HCT116 (cell line): ENCODE measurements around the gene GPN3. TPM values are rescaled to one million over a fixed set of nuclear protein-coding genes. Genes with fewer than 3 reads are reported as not detected.

ENCODE experiments used
- ATAC-seq: fragments of 200-7000 bp; cut with Tn5 transposase; 2 replicates; pipeline ENCODE4 v1.9.1; 2020; ENCODE audit warnings: mild to moderate bottlenecking, moderate library complexity
- BruUV-seq: library from RNA; stranded (reverse); fragments of 400-500 nt; replicated peaks from 2 replicates; lab custom pipeline; 2021; lab: Mats Ljungman, UMichigan
- CTCF ChIA-PET: fragments of 300-600 bp; sonication (Branson Sonifier 250); formaldehyde crosslinking; loops from one replicate; lab custom pipeline; 2021; ENCODE audit warnings: antibody characterized with exemption; lab: Charles Lee
- POLR2A ChIA-PET: fragments of 300-600, 350-600 bp; sonication (Branson Sonifier 250); formaldehyde crosslinking; loops from one replicate; lab custom pipeline; 2021; ENCODE audit warnings: antibody characterized with exemption; lab: Charles Lee
- RAD21 ChIA-PET, 2 experiments: fragments of 300-600 bp; sonication (Branson Sonifier 250); formaldehyde crosslinking; loops; one replicate each; lab custom pipeline; 2023; ENCODE audit warnings: low total read pairs in 2 of 2; ENCODE audit not compliant: uncharacterized antibody in 2 of 2, unreplicated experiment in 2 of 2, low non-redundant PET in 1 of 2; lab: Charles Lee
- DNase-seq: peaks from one replicate; pipeline ENCODE4 v3.0.0-alpha.2; 2010; ENCODE audit warnings: low read depth, low spot score
- H2AFZ ChIP-seq: fragments of 200-600 bp; shearing (Covaris generic), sonication (generic); 2 replicates; pipeline ENCODE4 v1.6.1; 2017; ENCODE audit warnings: low read depth, mixed run types, mixed read lengths, antibody characterized with exemption, low read length; ENCODE audit not compliant: poor library complexity, severe bottlenecking
- H3K27ac ChIP-seq: 2 replicates; pipeline ENCODE4 v1.5.1; 2012; ENCODE audit warnings: low read depth, low read length
- H3K27me3 ChIP-seq: fragments of 200-600 bp; sonication (generic); 2 replicates; pipeline ENCODE4 v1.6.1; 2016; ENCODE audit warnings: mixed run types, low read length, mixed read lengths; ENCODE audit not compliant: insufficient read depth
- H3K36me3 ChIP-seq, 2 experiments: fragments of 200-500 bp in 1 of 2; fragments of 200-600 bp in 1 of 2; sonication (Bioruptor generic) in 1 of 2; sonication (generic) in 1 of 2; 2 replicates each; pipeline versions ENCODE4 v1.5.1 to v1.6.1; 2014 to 2016; ENCODE audit warnings: low read length in 2 of 2, inconsistent platforms in 1 of 2, mixed read lengths in 1 of 2, mixed run types in 1 of 2; ENCODE audit not compliant: insufficient read depth in 2 of 2, control insufficient read depth in 1 of 2
- H3K4me1 ChIP-seq, 2 experiments: fragments of 200-600 bp in 1 of 2; sonication (generic) in 1 of 2; 2 replicates each; pipeline versions ENCODE4 v1.5.1 to v1.6.1; 2012 to 2017; ENCODE audit warnings: low read length in 2 of 2, inconsistent platforms in 1 of 2, mild to moderate bottlenecking in 1 of 2, mixed read lengths in 1 of 2, mixed run types in 1 of 2, moderate library complexity in 1 of 2; ENCODE audit not compliant: insufficient read depth in 2 of 2, control insufficient read depth in 1 of 2
- H3K4me2 ChIP-seq: fragments of 200-600 bp; sonication (generic); 2 replicates; pipeline ENCODE4 v1.6.1; 2017; ENCODE audit warnings: mixed run types, low read length, mixed read lengths
- H3K4me3 ChIP-seq, 2 experiments: fragments of 200-600 bp in 1 of 2; sonication (generic) in 1 of 2; replicated peaks in 1 of 2; 2 replicates each; pipeline ENCODE4 v1.5.1; 2011 to 2016; ENCODE audit warnings: low read length in 2 of 2, control low read depth in 1 of 2, low read depth in 1 of 2, mild to moderate bottlenecking in 1 of 2, mixed read lengths in 1 of 2, mixed run types in 1 of 2
- H3K79me2 ChIP-seq: fragments of 200-600 bp; sonication (generic); 2 replicates; pipeline ENCODE4 v1.6.1; 2017; ENCODE audit warnings: mild to moderate bottlenecking, mixed run types, low read length, moderate library complexity, mixed read lengths; ENCODE audit not compliant: insufficient read depth
- H3K9ac ChIP-seq: fragments of 200-600 bp; sonication (generic); 2 replicates; pipeline ENCODE4 v1.6.1; 2016; ENCODE audit warnings: low read length, mixed read lengths
- H3K9me2 ChIP-seq: fragments of 200-600 bp; sonication (generic), shearing (Covaris generic); 2 replicates; pipeline ENCODE4 v1.6.1; 2017; ENCODE audit warnings: mixed run types, mild to moderate bottlenecking, moderate library complexity; ENCODE audit not compliant: insufficient read depth
- H3K9me3 ChIP-seq, 2 experiments: fragments of 200-500 bp in 1 of 2; fragments of 200-600 bp in 1 of 2; sonication (Bioruptor generic) in 1 of 2; sonication (generic) in 1 of 2; 2 replicates each; pipeline ENCODE4 v1.6.1; 2014 to 2017; ENCODE audit warnings: low read length in 2 of 2, mixed read lengths in 2 of 2, inconsistent platforms in 1 of 2, low read depth in 1 of 2, mild to moderate bottlenecking in 1 of 2, mixed run types in 1 of 2, moderate library complexity in 1 of 2; ENCODE audit not compliant: control insufficient read depth in 1 of 2, insufficient read depth in 1 of 2
- H4K20me1 ChIP-seq: fragments of 200-600 bp; sonication (generic), shearing (Covaris generic); 2 replicates; pipeline ENCODE4 v1.6.1; 2017; ENCODE audit warnings: mixed run types, mild to moderate bottlenecking, moderate library complexity; ENCODE audit not compliant: insufficient read depth
- ATF3 ChIP-seq: IDR thresholded peaks from 2 replicates; pipeline ENCODE4 v1.6.1; 2012
- CEBPB ChIP-seq: IDR thresholded peaks from 2 replicates; pipeline ENCODE4 v1.6.1; 2012; ENCODE audit warnings: low read depth
- CTCF ChIP-seq, 3 experiments: fragments of 200-600 bp in 1 of 3; sonication (generic) in 1 of 3; IDR thresholded peaks in 2 of 3; conservative IDR thresholded peaks in 1 of 3; 2 replicates each; pipeline ENCODE4 v1.5.1; 2012 to 2017; ENCODE audit warnings: low read depth in 2 of 3, low read length in 2 of 3, antibody characterized with exemption in 1 of 3, borderline replicate concordance in 1 of 3, control low read depth in 1 of 3, mild to moderate bottlenecking in 1 of 3, mixed read lengths in 1 of 3, mixed run types in 1 of 3, moderate library complexity in 1 of 3; ENCODE audit not compliant: insufficient read depth in 1 of 3
- ELF1 ChIP-seq: IDR thresholded peaks from 2 replicates; pipeline ENCODE4 v1.6.1; 2012; ENCODE audit warnings: low read depth, borderline replicate concordance
- EZH2 ChIP-seq: fragments of 200-600 bp; sonication (generic); IDR thresholded peaks from 2 replicates; pipeline ENCODE4 v1.6.1; 2017; ENCODE audit warnings: antibody characterized with exemption, mixed run types
- EZH2phosphoT487 ChIP-seq: fragments of 200-600 bp; IDR thresholded peaks from 2 replicates; pipeline ENCODE4 v1.6.1; 2018; ENCODE audit warnings: antibody characterized with exemption, borderline replicate concordance
- FOSL1 ChIP-seq: IDR thresholded peaks from 2 replicates; pipeline ENCODE4 v1.6.1; 2012; ENCODE audit warnings: low read depth
- JUND ChIP-seq: IDR thresholded peaks from 2 replicates; pipeline ENCODE4 v1.6.1; 2012
- MAX ChIP-seq: IDR thresholded peaks from 2 replicates; pipeline ENCODE4 v1.6.1; 2012
- POLR2A ChIP-seq: IDR thresholded peaks from 2 replicates; pipeline ENCODE4 v1.7.0; 2011; ENCODE audit warnings: borderline replicate concordance; ENCODE audit not compliant: insufficient read depth, insufficient read length; ENCODE audit errors: extremely low read depth
- POLR2AphosphoS5 ChIP-seq: IDR thresholded peaks from 2 replicates; pipeline ENCODE4 v1.6.1; 2011; ENCODE audit warnings: mild to moderate bottlenecking, low read depth, low read length, moderate library complexity
- RAD21 ChIP-seq: IDR thresholded peaks from 2 replicates; pipeline ENCODE4 v1.6.1; 2012; ENCODE audit warnings: low read depth, mild to moderate bottlenecking
- REST ChIP-seq: IDR thresholded peaks from 2 replicates; pipeline ENCODE4 v1.6.1; 2012; ENCODE audit warnings: low read depth
- SIN3A ChIP-seq: IDR thresholded peaks from 2 replicates; pipeline ENCODE4 v1.6.1; 2012; ENCODE audit warnings: low read depth
- SP1 ChIP-seq: IDR thresholded peaks from 2 replicates; pipeline ENCODE4 v1.6.1; 2012; ENCODE audit warnings: low read depth
- SRF ChIP-seq: IDR thresholded peaks from 2 replicates; pipeline ENCODE4 v1.6.1; 2012; ENCODE audit warnings: low read depth
- TCF7L2 ChIP-seq: IDR thresholded peaks from 2 replicates; pipeline ENCODE4 v1.7.0; 2011; ENCODE audit warnings: borderline replicate concordance, inconsistent platforms; ENCODE audit not compliant: insufficient read depth, insufficient read length; ENCODE audit errors: extremely low read depth
- YY1 ChIP-seq: IDR thresholded peaks from 2 replicates; pipeline ENCODE4 v1.6.1; 2011; ENCODE audit warnings: low read length, low read depth, moderate library complexity, mild to moderate bottlenecking; ENCODE audit not compliant: insufficient replicate concordance; ENCODE audit errors: extremely low read depth
- ZBTB33 ChIP-seq: IDR thresholded peaks from 2 replicates; pipeline ENCODE4 v1.6.1; 2011; ENCODE audit warnings: mild to moderate bottlenecking, low read length, moderate library complexity; ENCODE audit not compliant: insufficient replicate concordance; ENCODE audit errors: extremely low read depth
- ZFX ChIP-seq: fragments of 450-650 bp; IDR thresholded peaks from 2 replicates; pipeline ENCODE4 v1.6.1; 2017
- intact Hi-C: fragments of 100-400 bp; cut with micrococcal nuclease; formaldehyde crosslinking; loops from 2 replicates; pipeline ENCODE4 v1.10.0; 2022
- total RNA-seq: library from RNA; stranded (reverse); gene quantifications from one replicate; pipeline ENCODE4 v1.2.1, GENCODE V29; 2021; ENCODE audit not compliant: unreplicated experiment

The GPN3 gene
- total RNA-seq, 1 experiment from 2014 or later = 46.2 TPM

- H3K27me3 ChIP-seq = no peaks in the 10 kb centered on the region
- peaks cover 36% of the 10 kb centered on the region for H3K79me2 ChIP-seq
- H3K4me3 ChIP-seq = no peak overlapping the region
- no peaks in the 10 kb centered on the region for H4K20me1 ChIP-seq
- no peaks in the 10 kb centered on the region for H3K9me3 ChIP-seq
- no peak overlapping the region for H3K4me2 ChIP-seq
- H2AFZ ChIP-seq = no peak overlapping the region
- intact Hi-C loops = no loop called here
- CTCF ChIA-PET = no interaction called here
- peaks cover 12 to 25% of the 10 kb centered on the region in 2 experiments for H3K4me1 ChIP-seq
- BruUV-seq = no TSS peak
- RAD21 ChIA-PET = no interaction called here
- TF ChIP-seq RAD21 = no peak
- TF ChIP-seq EZH2 = no peak
- TF ChIP-seq POLR2AphosphoS5 = no peak
- no peak for TF ChIP-seq JUND
- no peak for TF ChIP-seq CTCF (IDR thresholded peaks at IDR 0.05 in 2 of 3, conservative IDR thresholded peaks at IDR 0.05 in 1 of 3; ENCODE audit: borderline replicate concordance in 1 of 3, insufficient read depth in 1 of 3, low read depth in 2 of 3, low read length in 2 of 3)
- TF ChIP-seq SP1 = no peak
- TF ChIP-seq SRF = no peak
- no peak for TF ChIP-seq CEBPB
- TF ChIP-seq YY1 = no peak
- TF ChIP-seq SIN3A = no peak
- no peak for TF ChIP-seq ATF3
- TF ChIP-seq MAX = no peak
- TF ChIP-seq TCF7L2 = no peak
- no peak for TF ChIP-seq EZH2phosphoT487
- no peak for TF ChIP-seq REST
- TF ChIP-seq ELF1 = no peak
- no peak for TF ChIP-seq ZFX
- TF ChIP-seq FOSL1 = no peak
- TF ChIP-seq POLR2A = no peak
- no peak for TF ChIP-seq ZBTB33
- TF ChIP-seq, all 23 proteins: peak for 0
- H3K9ac ChIP-seq = no peak overlapping the region
- H3K27ac ChIP-seq = no peak overlapping the region
- no peak for DNase-seq
- no peak for ATAC-seq
- H3K9me2 ChIP-seq = no peaks in the 10 kb centered on the region
- POLR2A ChIA-PET = no interaction called here
- H3K36me3 ChIP-seq = peaks cover 7 to 20% of the 10 kb centered on the region in 2 experiments; a peak in 2 of 4 replicates
These were observed 3.0 kb downstream of the GPN3 start for GRCh38 chr12:110465024-110465423.
